K562 (cell line): ENCODE data around the gene RFC5. TPM values are rescaled to one million over a fixed set of nuclear protein-coding genes. Genes with fewer than 3 reads are reported as not detected.

Experiments used
- ATAC-seq: fragments of 200-7000 bp; cut with Tn5 transposase; 3 replicates; pipeline ENCODE4 v1.9.1; 2020; ENCODE audit warnings: moderate library complexity
- BruUV-seq: library from RNA; stranded (reverse); fragments of 400-500 nt; replicated peaks from 2 replicates; lab custom pipeline; 2021; lab: Mats Ljungman, UMichigan
- CTCF ChIA-PET: fragments of 300-600 bp; formaldehyde crosslinking; extraction: SDS; loops from one replicate; lab custom pipeline; 2021; ENCODE audit warnings: low intra/inter-chr PET ratio; lab: Yijun Ruan, JAX
- POLR2A ChIA-PET: fragments of 300-600, 350-650 bp; sonication (Branson Sonifier 250); formaldehyde crosslinking; extraction: SDS; loops from one replicate; lab custom pipeline; 2021; ENCODE audit warnings: antibody characterized with exemption, inconsistent platforms; lab: Yijun Ruan, JAX
- DNase-seq, 4 experiments: peaks; one replicate each; pipeline versions ENCODE4 v3.0.0 to v3.0.0-alpha.2; 2011 to 2018; ENCODE audit warnings: low spot score in 3 of 4, mixed read lengths in 3 of 4; ENCODE audit errors: extremely low read depth in 1 of 4
- FAIRE-seq: peaks from 2 replicates; lab custom pipeline; 2011; peaks lifted over from hg19 to GRCh38; lab: Jason Lieb, UNC
- H2AFZ ChIP-seq: 2 replicates; pipeline ENCODE4 v1.6.0; 2011; ENCODE audit warnings: low read depth, low read length, control low read depth, inconsistent platforms
- H3K27ac ChIP-seq: fragments of 200-600 bp; 3 replicates; pipeline ENCODE4 v1.8.0; 2011; ENCODE audit warnings: low read depth, mild to moderate bottlenecking, control low read depth, inconsistent platforms, low read length, moderate library complexity, mixed read lengths; ENCODE audit errors: extremely low read depth
- H3K27me3 ChIP-seq, 2 experiments: fragments of 300-600 bp in 1 of 2; 2 replicates in 1 of 2; 3 replicates in 1 of 2; pipeline versions ENCODE4 v1.6.0 to v1.8.0; 2011; ENCODE audit warnings: inconsistent platforms in 2 of 2, low read length in 2 of 2, mild to moderate bottlenecking in 1 of 2, mixed read lengths in 1 of 2, moderate library complexity in 1 of 2; ENCODE audit not compliant: control insufficient read depth in 2 of 2, insufficient read depth in 2 of 2
- H3K36me3 ChIP-seq: fragments of 300-600 bp; 3 replicates; pipeline ENCODE4 v1.8.0; 2011; ENCODE audit warnings: mild to moderate bottlenecking, low read length, inconsistent platforms; ENCODE audit not compliant: control insufficient read depth, insufficient read depth
- H3K4me1 ChIP-seq, 2 experiments: fragments of 200-600 bp in 1 of 2; replicated peaks in 1 of 2; 2 replicates in 1 of 2; 3 replicates in 1 of 2; pipeline versions ENCODE4 v1.5.1 to v1.8.0; 2011; ENCODE audit warnings: inconsistent platforms in 2 of 2, low read length in 2 of 2, mild to moderate bottlenecking in 1 of 2, mixed read lengths in 1 of 2, moderate library complexity in 1 of 2; ENCODE audit not compliant: control insufficient read depth in 2 of 2, insufficient read depth in 2 of 2
- H3K4me2 ChIP-seq: 2 replicates; pipeline ENCODE4 v1.6.1; 2011; ENCODE audit warnings: low read length, control low read depth, inconsistent platforms, mixed read lengths; ENCODE audit not compliant: insufficient read depth
- H3K4me3 ChIP-seq: fragments of 200-600 bp; sonication (generic), shearing (Covaris generic); 2 replicates; pipeline ENCODE4 v1.5.1; 2016; ENCODE audit warnings: control low read depth, inconsistent platforms
- H3K79me2 ChIP-seq: fragments of 200-600 bp; 3 replicates; pipeline ENCODE4 v1.8.0; 2011; ENCODE audit warnings: low read length, inconsistent platforms; ENCODE audit not compliant: control insufficient read depth, insufficient read depth
- H3K9ac ChIP-seq, 2 experiments: 2 replicates each; pipeline versions ENCODE4 v1.6.0 to v1.6.1; 2011; ENCODE audit warnings: low read depth in 2 of 2, low read length in 2 of 2, control low read depth in 1 of 2, inconsistent platforms in 1 of 2, mild to moderate bottlenecking in 1 of 2, mixed read lengths in 1 of 2; ENCODE audit not compliant: insufficient read depth in 1 of 2
- H3K9me1 ChIP-seq: one replicate; pipeline ENCODE4 v1.6.0; 2011; ENCODE audit warnings: inconsistent platforms, mild to moderate bottlenecking, low read length, moderate library complexity; ENCODE audit not compliant: control insufficient read depth, insufficient read depth
- H3K9me3 ChIP-seq: replicated peaks from 2 replicates; pipeline ENCODE4 v1.5.1; 2011; ENCODE audit warnings: low read depth, low read length, inconsistent platforms; ENCODE audit not compliant: control insufficient read depth, insufficient read depth
- H4K20me1 ChIP-seq: replicated peaks from 2 replicates; pipeline ENCODE4 v1.6.1; 2011; ENCODE audit warnings: low read length, inconsistent platforms, mixed read lengths; ENCODE audit not compliant: control insufficient read depth, insufficient read depth
- AFF1 ChIP-seq, 2 experiments: fragments of 450-650 bp; IDR thresholded peaks; 2 replicates each; pipeline ENCODE4 v1.6.1; 2018; ENCODE audit warnings: mild to moderate bottlenecking in 2 of 2, low read depth in 1 of 2; ENCODE audit not compliant: partially characterized antibody in 2 of 2
- ARHGAP35 ChIP-seq: fragments of 450-650 bp; IDR thresholded peaks from 2 replicates; pipeline ENCODE4 v1.6.1; 2018; ENCODE audit not compliant: partially characterized antibody
- DACH1 ChIP-seq: fragments of 450-650 bp; IDR thresholded peaks from 2 replicates; pipeline ENCODE4 v1.6.1; 2018; ENCODE audit not compliant: partially characterized antibody
- KLF16 ChIP-seq: IDR thresholded peaks from 2 replicates; pipeline ENCODE4 v1.6.1; 2016; ENCODE audit warnings: antibody characterized with exemption
- NCOR1 ChIP-seq: fragments of 450-650 bp; IDR thresholded peaks from 2 replicates; pipeline ENCODE4 v1.6.1; 2016; ENCODE audit warnings: mild to moderate bottlenecking, moderate library complexity
- PYGO2 ChIP-seq: fragments of 450-650 bp; IDR thresholded peaks from 2 replicates; pipeline ENCODE4 v1.6.1; 2016; ENCODE audit warnings: mild to moderate bottlenecking, missing genetic modification characterization, moderate library complexity, missing compliant biosample characterization
- RBM14 ChIP-seq: fragments of 200-400 bp; formaldehyde crosslinking; IDR thresholded peaks from 2 replicates; pipeline ENCODE4 v1.6.1; 2018; ENCODE audit warnings: low read depth, mild to moderate bottlenecking, low read length, moderate library complexity, borderline replicate concordance; ENCODE audit not compliant: insufficient read depth
- RUNX1 ChIP-seq: sonication (generic); IDR thresholded peaks from 2 replicates; pipeline ENCODE4 v1.6.1; 2016; ENCODE audit warnings: antibody characterized with exemption, low read depth
- SAP30 ChIP-seq: fragments of 200-600 bp; sonication (generic); IDR thresholded peaks from 2 replicates; pipeline ENCODE4 v1.6.1; 2012; ENCODE audit warnings: borderline replicate concordance, low read depth, mild to moderate bottlenecking, moderate library complexity, low read length, control low read depth, inconsistent platforms; ENCODE audit not compliant: insufficient read depth, poor library complexity, severe bottlenecking
- SMARCA5 ChIP-seq: fragments of 450-650 bp; IDR thresholded peaks from 2 replicates; pipeline ENCODE4 v1.6.1; 2016
- SRSF3 ChIP-seq: fragments of 200-400 bp; formaldehyde crosslinking; IDR thresholded peaks from 2 replicates; pipeline ENCODE4 v1.6.1; 2016; ENCODE audit warnings: mild to moderate bottlenecking, low read length, moderate library complexity; ENCODE audit not compliant: insufficient read depth
- ZBTB17 ChIP-seq: fragments of 450-650 bp; formaldehyde crosslinking; IDR thresholded peaks from 2 replicates; pipeline ENCODE4 v1.4.0; 2020; ENCODE audit warnings: mild to moderate bottlenecking
- ZNF143 ChIP-seq: sonication (generic); formaldehyde crosslinking; IDR thresholded peaks from 2 replicates; pipeline ENCODE4 v1.9.0; 2022; ENCODE audit warnings: mild to moderate bottlenecking, missing genetic modification reagents
- ZNF165 ChIP-seq: fragments of 250-450 bp; sonication (Bioruptor Pico); IDR thresholded peaks from 2 replicates; pipeline ENCODE4 v1.4.0; 2020; ENCODE audit warnings: borderline replicate concordance
- ZNF24 ChIP-seq: fragments of 450-650 bp; IDR thresholded peaks from 2 replicates; pipeline ENCODE4 v1.6.1; 2016
- WGBS: fragments of 100-300 bp; shearing (Covaris generic); methylation state at CpG from one replicate; pipeline ENCODE4 v1.1.6; 2016; ENCODE audit warnings: low coverage, mixed read lengths; ENCODE audit not compliant: insufficient coverage; ENCODE audit errors: missing lambda C conversion rate; 5-methylcytosine and 5-hydroxymethylcytosine counted together
- in situ Hi-C: fragments of 300-500 bp; cut with MboI; formaldehyde crosslinking; loops from 4 replicates; pipeline ENCODE4 v1.15.0; 2018; ENCODE audit warnings: inconsistent platforms, mixed read lengths
- intact Hi-C: fragments of 100-400 bp; cut with micrococcal nuclease; formaldehyde crosslinking; loops from 2 replicates; pipeline ENCODE4 v1.14.2; 2022
- polyA plus RNA-seq, 8 experiments: library from polyadenylated mRNA; depleted of rRNA in 4 of 8; stranded (reverse) in 5 of 8; unstranded in 3 of 8; fragments of >200 nt; fragmentation: Nextera tagmentation in 2 of 8; fragmentation: Illumina TruSeq in 1 of 8; extraction: Ambion mirVana in 2 of 8; extraction: Trizol in 1 of 8; gene quantifications; 2 replicates each; pipeline versions ENCODE4 v1.2.1 to v1.2.3, GENCODE V29; 2011 to 2014; ENCODE audit warnings: inconsistent platforms in 1 of 8, missing spikeins in 1 of 8
- total RNA-seq, 7 experiments: library from RNA; depleted of rRNA in 6 of 7; stranded (reverse); fragments of >200 nt in 6 of 7; fragmentation: Illumina TruSeq in 2 of 7; extraction: Trizol in 2 of 7; gene quantifications; 2 replicates each; pipeline versions ENCODE4 v1.2.1 to v1.2.3, GENCODE V29; 2011 to 2021; ENCODE audit warnings: low replicate concordance in 1 of 7
- TF ChIP-seq, protein P1 (sequence below): fragments of 450-650 bp; IDR thresholded peaks from 2 replicates; pipeline ENCODE4 v1.7.0; 2016; ENCODE audit warnings: borderline replicate concordance
- TF ChIP-seq, protein P2 (sequence below): fragments of 450-650 bp; IDR thresholded peaks from 2 replicates; pipeline ENCODE4 v1.6.1; 2016; ENCODE audit warnings: missing biosample characterization, missing genetic modification characterization

RFC5 gene
- total and polyA plus RNA-seq, 9 of the 15 experiments (the other 6 are each of a cell fraction or from before 2014, with no cell fraction given), result 61.8 to 189 (median 92.9) TPM

- no peaks in the 10 kb centered on the region for H4K20me1 ChIP-seq
- no peak overlapping the region for H2AFZ ChIP-seq
- no peaks in the 10 kb centered on the region for H3K9me3 ChIP-seq
- intact Hi-C loops, result no loop called here
- H3K9ac ChIP-seq, result no peak overlapping the region
- H3K4me1 ChIP-seq, result peaks cover 0 to 15% of the 10 kb centered on the region in 2 experiments; a peak in 2 of 5 replicates
- ATAC-seq (no peak), DNase-seq (no peak), FAIRE-seq (no peak)
- no peak overlapping the region for H3K4me3 ChIP-seq
- no peaks in the 10 kb centered on the region for H3K27me3 ChIP-seq
- H3K79me2 ChIP-seq, result peaks cover 30% of the 10 kb centered on the region
- peaks cover 92% of the 10 kb centered on the region for H3K36me3 ChIP-seq
- POLR2A ChIA-PET, result interaction anchor here (0.9 to 1.0 kb wide), 3 partner anchors 8 to 14 kb away, joined by 3 to 5 read pairs (median 3); no protein-coding TSS in a partner anchor
- WGBS, result 85% methylated on average over 3 of the region's 3 CpGs
- H3K9me1 ChIP-seq, result peaks cover 3% of the 10 kb centered on the region
- no TSS peak for BruUV-seq
- TF ChIP-seq RBM14 (no peak), KLF16 (no peak), SMARCA5 (no peak), RUNX1 (no peak), ZNF165 (CRISPR knock-in tag) (no peak), DACH1 (no peak), PYGO2 (tag) (no peak), NCOR1 (no peak), ARHGAP35 (no peak), SRSF3 (no peak), ZNF143 (no peak), SAP30 (no peak), ZNF24 (no peak), ZBTB17 (CRISPR knock-in tag) (no peak), AFF1 (IDR thresholded peaks at IDR 0.05; ENCODE audit: low read depth in 1 of 2, partially characterized antibody in 2 of 2) (no peak)
- TF ChIP-seq, protein P1, sequence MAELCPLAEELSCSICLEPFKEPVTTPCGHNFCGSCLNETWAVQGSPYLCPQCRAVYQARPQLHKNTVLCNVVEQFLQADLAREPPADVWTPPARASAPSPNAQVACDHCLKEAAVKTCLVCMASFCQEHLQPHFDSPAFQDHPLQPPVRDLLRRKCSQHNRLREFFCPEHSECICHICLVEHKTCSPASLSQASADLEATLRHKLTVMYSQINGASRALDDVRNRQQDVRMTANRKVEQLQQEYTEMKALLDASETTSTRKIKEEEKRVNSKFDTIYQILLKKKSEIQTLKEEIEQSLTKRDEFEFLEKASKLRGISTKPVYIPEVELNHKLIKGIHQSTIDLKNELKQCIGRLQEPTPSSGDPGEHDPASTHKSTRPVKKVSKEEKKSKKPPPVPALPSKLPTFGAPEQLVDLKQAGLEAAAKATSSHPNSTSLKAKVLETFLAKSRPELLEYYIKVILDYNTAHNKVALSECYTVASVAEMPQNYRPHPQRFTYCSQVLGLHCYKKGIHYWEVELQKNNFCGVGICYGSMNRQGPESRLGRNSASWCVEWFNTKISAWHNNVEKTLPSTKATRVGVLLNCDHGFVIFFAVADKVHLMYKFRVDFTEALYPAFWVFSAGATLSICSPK, result no peak
- TF ChIP-seq, protein P2, sequence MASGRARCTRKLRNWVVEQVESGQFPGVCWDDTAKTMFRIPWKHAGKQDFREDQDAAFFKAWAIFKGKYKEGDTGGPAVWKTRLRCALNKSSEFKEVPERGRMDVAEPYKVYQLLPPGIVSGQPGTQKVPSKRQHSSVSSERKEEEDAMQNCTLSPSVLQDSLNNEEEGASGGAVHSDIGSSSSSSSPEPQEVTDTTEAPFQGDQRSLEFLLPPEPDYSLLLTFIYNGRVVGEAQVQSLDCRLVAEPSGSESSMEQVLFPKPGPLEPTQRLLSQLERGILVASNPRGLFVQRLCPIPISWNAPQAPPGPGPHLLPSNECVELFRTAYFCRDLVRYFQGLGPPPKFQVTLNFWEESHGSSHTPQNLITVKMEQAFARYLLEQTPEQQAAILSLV (tag), result no peak
- CTCF ChIA-PET, result no interaction called here
- H3K27ac ChIP-seq, result no peak overlapping the region
- in situ Hi-C loops, result no loop called here
- no peak overlapping the region for H3K4me2 ChIP-seq
Observed at GRCh38 chr12:118022728-118023109, 6.2 kb downstream of the RFC5 start.
